ENCODE results near the gene CHRND. TPM values are rescaled to one million over a fixed set of nuclear protein-coding genes. Genes with fewer than 3 reads are reported as not detected.

CHRND gene
- total and polyA plus RNA-seq, 2 of the 8 experiments (the other 6 are each of a cell fraction or from before 2014, with no cell fraction given), result 0.24 TPM; not detected in 1

- TF ChIP-seq TEAD4 (IDR thresholded peaks at IDR 0.05; ENCODE audit: low read depth, low read length) (no peak), RFX5 (IDR thresholded peaks at IDR 0.05; ENCODE audit: borderline replicate concordance, low read depth, low read length) (no peak), POU5F1 (IDR thresholded peaks at IDR 0.05; ENCODE audit: low read depth, low read length) (no peak), HDAC2 (IDR thresholded peaks at IDR 0.05; ENCODE audit: borderline replicate concordance in 1 of 2, low read depth in 2 of 2, low read length in 2 of 2) (no peak), JUN (IDR thresholded peaks at IDR 0.05; ENCODE audit: low read depth, low read length) (no peak), NRF1 (IDR thresholded peaks at IDR 0.05; ENCODE audit: low read depth, low read length) (no peak), EP300 (IDR thresholded peaks at IDR 0.05; ENCODE audit: borderline replicate concordance in 1 of 2, low read depth in 2 of 2, low read length in 2 of 2) (no peak), SP2 (IDR thresholded peaks at IDR 0.05; ENCODE audit: low read length) (no peak)
- TF ChIP-seq, protein P1, sequence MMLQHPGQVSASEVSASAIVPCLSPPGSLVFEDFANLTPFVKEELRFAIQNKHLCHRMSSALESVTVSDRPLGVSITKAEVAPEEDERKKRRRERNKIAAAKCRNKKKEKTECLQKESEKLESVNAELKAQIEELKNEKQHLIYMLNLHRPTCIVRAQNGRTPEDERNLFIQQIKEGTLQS (IDR thresholded peaks at IDR 0.05; ENCODE audit: insufficient read depth, low read depth, low read length), result no peak
These were observed 35.5 kb upstream of the CHRND start (continued) for GRCh38 chr2:232490221-232491138.
